Uterus (tissue), 2 donors: Measurements from ENCODE around the gene SPIRE2.
A peak's percentile ranks its signal among the peaks of the same experiment; 100 is the strongest.

ENCODE experiments used
- CTCF ChIP-seq, 4 experiments: fragments of 200-600 bp in 2 of 4; fragments of 450-650 bp in 2 of 4; sonication (generic) in 2 of 4; IDR thresholded peaks; one replicate each; pipeline ENCODE4 v1.5.1; 2016 to 2019; ENCODE audit warnings: antibody characterized with exemption in 4 of 4, mild to moderate bottlenecking in 2 of 4, moderate library complexity in 1 of 4
- POLR2A ChIP-seq, 2 donors: fragments of 450-650 bp; IDR thresholded peaks; one replicate each; pipeline ENCODE4 v1.6.1; 2016; ENCODE audit warnings: antibody characterized with exemption in 2 of 2, mild to moderate bottlenecking in 1 of 2, moderate library complexity in 1 of 2

- TF ChIP-seq POLR2A (IDR thresholded peaks at IDR 0.05) (no peak), CTCF (IDR thresholded peaks at IDR 0.05) (peak; percentile 53 to 79 (median 62))
Measured at GRCh38 chr16:89909777-89910716, 81.8 kb downstream of the SPIRE2 start.
